Measurements from ENCODE around the gene NIPAL3. TPM values are rescaled to one million over a fixed set of nuclear protein-coding genes. Genes with fewer than 3 reads are reported as not detected.

The NIPAL3 gene
- not detected in 2 replicates for total RNA-seq (2014; rRNA removed; shearing (Covaris generic))

DNA sequence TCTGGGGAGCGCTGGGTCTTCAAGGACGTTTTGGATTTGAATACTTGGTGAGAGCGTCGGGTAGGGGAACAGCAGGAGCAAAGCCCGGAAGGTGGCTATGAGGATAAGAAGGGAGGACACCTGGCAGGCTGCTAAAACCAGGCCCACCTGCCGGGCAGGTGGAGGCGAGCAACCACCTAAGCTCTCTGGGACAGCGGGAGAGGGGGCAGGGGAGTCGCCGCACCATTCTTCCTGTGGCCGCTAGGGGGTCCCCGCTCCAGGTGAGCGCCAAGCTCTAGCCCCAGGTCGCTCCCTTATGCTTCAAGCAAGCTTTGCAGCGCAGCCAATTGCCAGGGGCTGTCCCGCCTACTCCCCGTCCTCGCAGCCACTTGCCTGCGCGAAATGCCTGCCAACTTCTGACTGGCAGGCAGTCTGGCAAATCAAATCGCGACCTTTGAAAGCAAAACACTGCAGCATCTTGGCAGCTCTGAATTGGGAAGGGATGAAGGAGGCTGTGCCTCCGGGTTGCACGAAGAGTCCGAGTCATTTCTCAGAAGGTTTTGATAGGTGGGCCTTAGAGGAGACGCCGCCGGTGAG is at the start of gene NIPAL3:
Gene NIPAL3 (plus strand): TSS at position 469 of the 576 bp plus-strand sequence. CDS start 3,746 bp downstream, outside the sequence.
- H3K27ac ChIP-seq: no peak within 1 kb of the TSS

DNA sequence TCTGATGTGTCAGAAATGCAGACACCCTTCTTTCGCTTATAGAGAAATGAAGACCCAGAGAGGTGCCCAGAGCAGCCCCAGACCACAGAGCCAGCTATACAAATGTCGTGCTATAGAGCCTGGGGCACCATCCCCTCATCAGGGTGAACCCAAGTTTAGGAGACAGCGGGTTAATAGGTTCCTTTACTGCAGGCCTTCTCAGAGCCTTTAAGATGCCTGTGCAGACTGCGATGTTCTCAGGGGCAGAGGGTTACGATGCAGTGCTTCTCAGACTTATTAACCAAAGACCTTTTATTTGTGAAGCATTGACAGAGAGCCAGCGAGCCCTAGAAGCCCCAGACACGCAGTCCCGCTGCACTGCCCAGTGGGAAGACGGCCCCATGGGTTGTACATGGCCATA is 48.9 kb upstream of the NIPAL3 start:
- Histone ChIP-seq H3K4me1 (peaks cover 31% of the 10 kb centered on the region), H3K36me3 (no peaks in the 10 kb centered on the region), H3K4me3 (no peak overlapping the region), H3K27me3 (0 out of 2 replicates have a peak, but pooled peaks cover 4% of the 10 kb centered on the region), H3K9me3 (replicated peaks) (no peaks in the 10 kb centered on the region), H3K27ac (no peak overlapping the region)
- no peak for DNase-seq

More for the DNA sequence above, at the start of gene NIPAL3:
- DNase-seq: peak; percentile 49 to 58
- H3K9me3 ChIP-seq (replicated peaks): no peaks in the 10 kb centered on the region
- no peak within 1 kb of the TSS for H3K4me3 ChIP-seq
- H3K4me1 ChIP-seq: no peaks in the 10 kb centered on the region
- no peaks in the 10 kb centered on the region for H3K36me3 ChIP-seq
- no peaks in the 10 kb centered on the region for H3K27me3 ChIP-seq

DNA sequence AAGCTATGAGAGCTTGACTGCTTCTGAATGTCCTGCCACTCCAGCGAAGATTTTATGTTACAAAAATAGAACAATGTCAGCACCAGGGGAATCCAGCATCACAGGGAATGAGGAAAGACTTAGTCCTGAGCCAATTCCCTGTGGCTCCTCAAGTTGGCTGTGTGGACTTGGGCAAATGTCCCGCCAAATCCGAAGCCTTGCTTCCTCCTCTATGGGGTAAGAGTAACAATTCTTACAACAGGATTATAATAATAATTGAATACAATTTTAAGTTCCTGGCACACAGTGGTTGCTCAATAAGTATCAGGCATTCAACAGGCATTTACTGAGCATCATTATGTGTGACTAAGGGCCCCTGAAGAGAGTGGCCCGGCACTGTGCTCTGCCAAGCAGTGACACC is 46.4 kb upstream of the NIPAL3 start:
- Histone ChIP-seq H3K27me3 (peaks cover 7% of the 10 kb centered on the region), H3K4me1 (peaks cover 22% of the 10 kb centered on the region), H3K27ac (no peak overlapping the region), H3K9me3 (replicated peaks) (no peaks in the 10 kb centered on the region), H3K4me3 (no peak overlapping the region), H3K36me3 (no peaks in the 10 kb centered on the region)
- DNase-seq: no peak

DNA sequence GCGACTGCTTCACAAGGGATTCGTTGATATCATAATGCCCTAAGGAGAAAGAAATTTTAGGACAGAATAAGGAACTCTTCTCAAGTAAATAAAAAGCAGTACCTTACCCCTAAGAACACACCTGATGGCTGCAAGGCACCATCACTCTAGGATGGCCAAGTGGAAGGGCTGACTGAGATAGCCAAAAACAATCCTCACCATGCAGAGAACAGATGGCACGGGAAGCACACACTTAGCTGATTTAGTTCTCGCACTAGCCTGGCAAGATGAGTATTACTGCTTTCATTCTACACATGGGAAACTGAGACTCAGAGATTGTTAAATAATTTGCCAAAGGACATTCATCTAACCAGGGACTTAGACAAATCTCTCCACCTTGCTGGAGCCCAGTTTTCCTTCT is 45.8 kb upstream of the NIPAL3 start:
- no peak for DNase-seq
- Histone ChIP-seq H3K4me1 (peaks cover 16% of the 10 kb centered on the region), H3K27me3 (peaks cover 7% of the 10 kb centered on the region), H3K36me3 (no peaks in the 10 kb centered on the region), H3K9me3 (replicated peaks) (no peaks in the 10 kb centered on the region), H3K27ac (no peak overlapping the region), H3K4me3 (no peak overlapping the region)

DNA sequence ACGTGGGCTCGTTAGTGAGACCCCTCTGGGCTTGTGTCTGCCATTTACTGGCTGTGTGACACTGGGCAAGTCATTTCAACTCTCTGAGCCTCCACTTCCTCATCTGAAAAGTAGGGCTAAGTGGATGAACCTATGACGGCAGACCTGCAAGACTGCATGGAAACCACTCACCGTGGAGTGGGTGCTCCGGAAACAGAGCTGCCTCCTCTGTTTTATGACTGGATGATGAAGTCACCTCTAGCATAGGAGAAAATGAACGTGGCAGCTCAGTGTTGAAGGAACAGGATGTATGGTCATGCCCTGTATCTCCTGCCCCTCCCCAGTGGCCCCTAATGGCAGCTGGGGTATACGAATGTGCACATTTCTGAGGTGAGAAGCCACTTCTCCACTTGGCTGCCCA is 42.6 kb upstream of the NIPAL3 start:
- no peaks in the 10 kb centered on the region for H3K9me3 ChIP-seq (replicated peaks)
- H3K4me1 ChIP-seq: no peaks in the 10 kb centered on the region
- H3K36me3 ChIP-seq: no peaks in the 10 kb centered on the region
- H3K27ac ChIP-seq: no peak overlapping the region
- H3K4me3 ChIP-seq: no peak overlapping the region
- DNase-seq: no peak
- peaks cover 10% of the 10 kb centered on the region for H3K27me3 ChIP-seq

DNA sequence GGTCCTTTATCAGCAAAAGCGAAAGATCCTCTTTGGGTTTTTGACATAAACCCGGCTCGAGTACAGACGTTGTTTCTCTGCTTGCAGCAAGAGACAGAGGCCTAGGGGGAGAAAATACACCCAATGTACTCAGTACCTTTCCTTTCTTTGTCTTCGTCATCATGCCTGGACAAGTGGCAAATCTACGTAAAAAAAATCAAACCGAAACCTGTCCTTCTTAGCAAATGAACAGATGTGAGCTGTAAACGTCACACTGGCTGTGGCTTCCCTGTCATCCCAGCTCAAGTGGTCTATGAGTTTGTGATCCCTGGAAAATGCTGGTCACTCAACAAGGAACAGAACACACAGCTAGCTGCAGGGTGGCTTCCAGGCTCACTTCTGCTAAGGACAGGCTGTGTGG is 41.9 kb upstream of the NIPAL3 start:
- no peak for DNase-seq
- H3K27me3 ChIP-seq: peaks cover 10% of the 10 kb centered on the region
- H3K27ac ChIP-seq: no peak overlapping the region
- H3K36me3 ChIP-seq: no peaks in the 10 kb centered on the region
- H3K4me3 ChIP-seq: no peak overlapping the region
- no peaks in the 10 kb centered on the region for H3K4me1 ChIP-seq
- no peaks in the 10 kb centered on the region for H3K9me3 ChIP-seq (replicated peaks)

DNA sequence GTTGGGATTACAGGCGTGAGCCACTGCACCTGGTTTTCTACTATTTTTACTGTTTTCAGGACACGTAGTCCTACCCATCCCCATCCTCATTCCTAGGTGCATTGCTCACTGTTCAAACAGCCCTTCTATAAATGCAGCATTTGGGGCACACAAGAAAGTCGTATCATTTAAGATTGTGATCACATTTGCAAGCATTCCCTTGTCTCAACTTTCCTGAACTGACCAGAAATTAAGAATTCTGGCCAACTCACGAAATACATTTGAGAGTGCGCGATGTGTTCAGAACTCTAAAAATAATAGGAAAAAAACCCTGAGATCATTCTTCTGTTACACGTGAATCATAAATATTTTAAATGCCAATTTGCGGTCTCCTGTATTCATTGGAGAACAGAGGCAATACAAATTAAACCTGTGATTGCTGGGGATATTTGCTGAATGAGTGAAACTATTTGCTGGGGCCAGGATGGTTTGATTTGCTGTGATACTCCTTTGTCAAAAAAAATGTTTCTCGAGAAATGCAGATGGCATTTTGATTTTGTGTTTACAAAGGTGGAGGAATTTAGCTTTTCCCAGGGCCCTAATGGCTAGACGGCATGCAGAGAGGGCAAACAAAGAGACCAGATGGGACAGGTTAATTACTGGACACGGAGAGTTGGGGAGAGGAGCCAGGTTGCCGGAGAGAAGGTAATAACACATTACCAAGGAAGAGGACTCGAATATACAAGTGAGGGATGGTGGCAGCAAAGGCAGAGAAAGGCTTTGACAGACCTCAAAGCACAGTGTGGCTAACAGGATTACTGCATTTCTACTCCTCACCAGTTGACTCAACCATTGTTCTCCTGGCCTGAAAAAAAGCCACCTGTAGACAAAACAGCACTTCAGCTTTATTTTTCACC is 40.5 kb upstream of the NIPAL3 start:
- DNase-seq: no peak
- H3K27ac ChIP-seq: no peak overlapping the region
- no peaks in the 10 kb centered on the region for H3K9me3 ChIP-seq (replicated peaks)
- no peaks in the 10 kb centered on the region for H3K36me3 ChIP-seq
- no peaks in the 10 kb centered on the region for H3K4me1 ChIP-seq
- H3K4me3 ChIP-seq: no peak overlapping the region
- H3K27me3 ChIP-seq: peaks cover 10% of the 10 kb centered on the region

DNA sequence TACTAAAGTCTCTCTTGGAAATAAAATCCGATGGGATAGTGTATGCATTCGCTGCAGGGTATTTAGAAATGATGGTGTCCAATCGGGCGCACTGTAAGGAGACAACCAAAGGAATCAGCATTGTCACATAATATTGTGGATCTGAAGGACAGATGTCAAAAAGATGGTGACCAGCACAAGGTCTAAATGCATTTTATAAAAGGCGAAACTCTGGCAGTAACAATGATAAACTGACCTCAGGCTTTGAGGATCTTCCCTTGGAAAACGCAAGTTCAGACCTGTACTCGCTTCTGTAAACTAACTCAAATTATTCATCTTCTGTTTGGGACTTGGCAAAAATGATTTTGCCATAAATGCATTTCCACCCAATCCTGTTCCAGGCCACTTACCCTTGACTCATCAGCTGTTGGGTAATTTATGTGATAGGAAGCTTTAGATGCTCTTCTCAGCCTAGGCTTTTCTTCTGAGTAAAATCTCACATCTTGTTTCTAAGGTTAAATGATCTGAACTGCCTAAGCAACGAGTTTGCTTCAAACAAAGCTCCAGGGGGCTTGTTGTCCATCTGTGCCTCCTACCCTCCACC is 35.8 kb upstream of the NIPAL3 start:
- peaks cover 15% of the 10 kb centered on the region for H3K27me3 ChIP-seq
- H3K9me3 ChIP-seq (replicated peaks): no peaks in the 10 kb centered on the region
- DNase-seq: no peak
- H3K4me1 ChIP-seq: no peaks in the 10 kb centered on the region
- no peaks in the 10 kb centered on the region for H3K36me3 ChIP-seq
- H3K27ac ChIP-seq: no peak overlapping the region
- no peak overlapping the region for H3K4me3 ChIP-seq

DNA sequence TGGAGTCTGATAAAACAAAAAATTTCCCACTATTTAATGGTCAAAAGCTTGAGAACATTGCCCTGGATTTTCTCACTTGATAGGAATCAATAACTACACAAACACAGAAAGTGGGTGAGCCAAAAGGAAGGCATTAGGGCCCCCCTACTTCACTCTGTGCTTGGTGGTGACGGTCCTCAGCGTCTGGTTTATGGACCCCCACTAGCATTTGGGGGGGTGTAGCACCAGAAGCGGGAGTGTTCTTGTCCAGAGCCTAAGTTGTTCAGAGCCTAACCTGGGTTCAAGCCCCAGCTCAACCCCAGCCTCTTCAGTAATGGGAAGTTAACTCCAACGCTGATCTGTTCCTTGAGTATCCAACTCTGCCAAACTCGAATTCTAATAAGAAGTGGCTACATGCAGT is 35.1 kb upstream of the NIPAL3 start:
- H3K27ac ChIP-seq: no peak overlapping the region
- DNase-seq: no peak
- H3K36me3 ChIP-seq: no peaks in the 10 kb centered on the region
- H3K9me3 ChIP-seq (replicated peaks): no peaks in the 10 kb centered on the region
- H3K27me3 ChIP-seq: peaks cover 16% of the 10 kb centered on the region
- no peaks in the 10 kb centered on the region for H3K4me1 ChIP-seq
- H3K4me3 ChIP-seq: no peak overlapping the region

DNA sequence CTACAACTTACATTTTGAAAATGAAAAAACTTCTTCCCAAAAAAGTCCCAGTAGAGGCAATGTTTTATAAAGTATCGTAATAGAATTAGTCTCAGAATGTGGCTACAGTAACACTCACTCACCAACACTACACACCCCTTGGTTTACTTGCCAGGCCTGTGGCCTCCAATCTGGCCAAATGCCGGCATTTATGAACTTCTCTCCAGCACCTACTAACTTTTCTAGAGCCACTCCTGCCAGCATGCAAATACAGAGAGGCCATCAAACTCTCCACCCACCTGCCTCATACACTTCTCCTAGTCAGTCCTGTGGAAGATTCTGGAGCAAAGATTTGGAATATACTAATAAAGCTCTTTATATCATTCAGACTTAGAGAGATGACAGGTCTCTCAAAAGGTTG is 34.3 kb upstream of the NIPAL3 start:
- Histone ChIP-seq H3K4me3 (no peak overlapping the region), H3K27ac (no peak overlapping the region), H3K36me3 (no peaks in the 10 kb centered on the region), H3K27me3 (peaks cover 17% of the 10 kb centered on the region), H3K4me1 (no peaks in the 10 kb centered on the region), H3K9me3 (replicated peaks) (no peaks in the 10 kb centered on the region)
- no peak for DNase-seq

DNA sequence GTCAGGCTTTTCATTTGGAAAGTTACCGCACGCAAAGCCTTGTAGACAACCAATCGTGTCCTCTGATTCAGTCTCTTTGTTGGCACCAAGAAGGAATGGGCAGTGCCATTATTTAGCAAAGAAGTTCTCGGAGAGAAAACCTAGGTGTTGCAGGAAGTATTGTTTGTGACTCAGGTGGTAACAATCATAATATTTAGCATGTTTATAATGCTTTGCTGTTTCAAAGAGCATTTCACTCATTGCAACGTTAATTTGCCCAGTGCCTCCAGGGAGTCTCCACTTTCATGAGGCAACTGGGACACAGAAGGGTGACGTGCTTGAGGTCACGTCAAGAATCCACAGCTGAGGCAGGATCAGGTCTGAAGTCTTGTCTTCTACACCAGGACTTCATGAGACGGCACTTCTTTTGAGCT is 33.4 kb upstream of the NIPAL3 start:
- Histone ChIP-seq H3K27ac (no peak overlapping the region), H3K4me1 (no peaks in the 10 kb centered on the region), H3K9me3 (replicated peaks) (no peaks in the 10 kb centered on the region), H3K27me3 (peaks cover 17% of the 10 kb centered on the region), H3K36me3 (no peaks in the 10 kb centered on the region), H3K4me3 (no peak overlapping the region)
- no peak for DNase-seq

DNA sequence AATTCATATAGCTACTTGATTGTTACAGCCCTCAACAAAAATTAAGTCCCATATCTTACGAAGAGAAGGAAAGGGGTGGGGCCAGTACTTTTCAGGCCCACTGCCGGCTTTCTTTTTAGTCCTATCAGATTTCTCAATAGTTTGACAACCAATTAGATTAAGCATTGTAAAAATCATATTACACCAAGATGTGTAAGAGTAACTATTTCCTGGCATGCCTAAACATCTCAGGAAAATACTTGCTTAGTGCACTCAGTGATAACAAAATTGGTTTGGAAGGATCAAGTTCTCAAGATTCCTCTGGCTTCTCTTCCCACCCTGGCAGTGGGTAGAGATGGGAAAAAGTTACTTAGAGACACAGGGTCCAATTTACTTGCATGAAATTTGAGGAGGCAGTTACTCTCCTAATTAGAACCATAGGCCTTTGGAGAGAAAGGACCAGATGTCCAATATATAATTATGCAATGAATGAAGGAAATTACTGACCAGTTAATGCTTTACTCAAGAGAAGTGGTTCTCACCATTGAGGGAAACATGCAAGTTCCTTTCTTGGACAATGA is 32.1 kb upstream of the NIPAL3 start:
- H3K36me3 ChIP-seq: no peaks in the 10 kb centered on the region
- H3K27ac ChIP-seq: no peak overlapping the region
- no peaks in the 10 kb centered on the region for H3K9me3 ChIP-seq (replicated peaks)
- peaks cover 17% of the 10 kb centered on the region for H3K27me3 ChIP-seq
- no peak overlapping the region for H3K4me3 ChIP-seq
- no peak for DNase-seq
- no peaks in the 10 kb centered on the region for H3K4me1 ChIP-seq

DNA sequence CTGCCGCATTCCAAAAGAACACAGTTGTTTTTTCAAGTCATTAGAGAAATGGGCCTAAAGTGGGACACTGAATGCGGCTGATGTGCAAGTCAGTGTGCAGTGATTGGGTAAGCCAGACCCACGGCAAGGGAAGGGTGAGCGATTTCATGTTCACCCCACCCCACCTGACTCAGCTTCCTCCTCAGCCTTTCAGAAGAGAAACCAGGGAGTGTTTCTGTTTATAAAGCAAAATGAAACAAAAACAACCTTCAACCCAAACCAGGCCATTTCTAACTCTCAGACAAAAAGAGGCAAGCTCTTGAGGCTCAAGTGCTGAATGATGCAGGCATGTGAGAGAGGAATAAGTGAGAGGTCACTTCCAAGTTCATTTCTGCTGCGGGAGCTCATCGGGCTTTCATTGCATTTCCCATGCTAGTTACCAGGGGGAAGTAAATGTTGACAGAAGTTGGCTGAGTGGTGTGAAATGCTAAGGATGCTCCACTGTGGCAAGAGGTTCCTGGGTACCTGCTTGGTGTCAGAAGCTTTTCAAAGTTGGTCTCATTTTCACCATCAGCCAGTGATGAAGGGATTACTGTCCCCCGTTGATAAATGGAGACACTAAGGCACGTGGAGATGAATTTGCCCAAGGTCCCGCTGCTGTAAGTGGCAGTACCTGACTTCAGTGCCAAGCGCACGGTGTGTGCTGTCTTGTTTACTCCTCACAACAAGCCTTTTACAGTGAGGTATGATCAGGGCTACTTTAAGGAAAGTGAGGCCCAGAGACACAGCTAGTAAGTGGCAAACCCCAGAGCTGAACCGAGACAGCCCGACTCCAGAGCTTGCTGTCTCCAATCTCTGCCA is 31.1 kb upstream of the NIPAL3 start:
- no peaks in the 10 kb centered on the region for H3K4me1 ChIP-seq
- no peak overlapping the region for H3K27ac ChIP-seq
- peaks cover 23% of the 10 kb centered on the region for H3K27me3 ChIP-seq
- no peak for DNase-seq
- H3K4me3 ChIP-seq: no peak overlapping the region
- H3K9me3 ChIP-seq (replicated peaks): no peaks in the 10 kb centered on the region
- no peaks in the 10 kb centered on the region for H3K36me3 ChIP-seq

DNA sequence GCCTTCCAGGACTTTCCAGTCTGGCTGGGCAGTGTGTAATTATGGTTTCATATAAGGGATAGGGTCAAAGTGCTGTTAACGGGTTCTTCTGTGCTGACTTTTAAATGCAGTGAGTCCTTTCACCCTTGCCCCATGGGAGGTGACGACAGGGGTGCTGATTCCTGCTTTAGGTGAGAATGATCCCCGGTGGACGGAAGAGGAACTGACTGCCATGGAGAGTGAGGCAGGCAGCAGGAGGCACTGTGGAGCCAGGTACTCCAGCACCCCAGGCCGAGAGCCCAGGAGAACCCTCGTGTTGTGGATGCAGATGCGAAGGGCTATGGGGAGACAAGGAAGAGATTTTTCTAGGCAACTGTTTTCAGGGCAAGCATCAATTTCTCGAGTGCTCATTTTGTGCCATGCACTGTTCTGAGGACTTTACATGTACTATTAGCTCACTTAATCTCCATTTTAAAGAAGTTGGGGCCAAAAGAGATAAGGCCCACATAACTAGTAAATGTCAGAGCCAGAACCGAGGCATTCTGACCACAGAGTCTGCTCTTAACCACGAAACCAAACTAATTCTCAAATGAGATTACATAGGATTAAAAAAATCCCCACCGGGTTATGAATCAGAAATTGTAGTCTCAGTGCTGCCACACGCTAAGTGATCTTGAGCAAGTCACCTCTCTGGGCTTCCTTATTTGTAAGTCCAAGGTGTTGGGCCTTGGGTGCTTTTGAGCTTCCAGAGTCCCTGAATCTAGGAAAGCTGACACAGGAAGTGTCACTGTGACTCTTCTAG is 30.3 kb upstream of the NIPAL3 start:
- H3K36me3 ChIP-seq: no peaks in the 10 kb centered on the region
- H3K4me3 ChIP-seq: no peak overlapping the region
- H3K9me3 ChIP-seq (replicated peaks): no peaks in the 10 kb centered on the region
- H3K27me3 ChIP-seq: peaks cover 25% of the 10 kb centered on the region
- H3K27ac ChIP-seq: no peak overlapping the region
- H3K4me1 ChIP-seq: no peaks in the 10 kb centered on the region
- no peak for DNase-seq

Measured in SJCRH30 (cell line).